Liver (tissue), 3 donors: ENCODE measurements around the gene IL1A.

Experiments
- GABPA ChIP-seq, 2 donors: IDR thresholded peaks in 1 of 2; conservative IDR thresholded peaks in 1 of 2; 2 replicates each; pipeline ENCODE4 v1.6.1; 2016; ENCODE audit warnings: antibody characterized with exemption in 2 of 2, mild to moderate bottlenecking in 1 of 2, moderate library complexity in 1 of 2
- JUND ChIP-seq, 2 donors: IDR thresholded peaks; 2 replicates each; pipeline ENCODE4 v1.6.1; 2016; ENCODE audit warnings: antibody characterized with exemption in 2 of 2
- RAD21 ChIP-seq, 2 donors: IDR thresholded peaks; 2 replicates each; pipeline ENCODE4 v1.6.1; 2016; ENCODE audit warnings: antibody characterized with exemption in 2 of 2, mild to moderate bottlenecking in 2 of 2
- RXRA ChIP-seq, 2 donors: IDR thresholded peaks; 2 replicates each; pipeline ENCODE4 v1.6.1; 2017 to 2018; ENCODE audit warnings: antibody characterized with exemption in 2 of 2, mild to moderate bottlenecking in 1 of 2
- SP1 ChIP-seq: IDR thresholded peaks from 2 replicates; pipeline ENCODE4 v1.6.1; 2018; ENCODE audit warnings: antibody characterized with exemption, mild to moderate bottlenecking
- TAF1 ChIP-seq: conservative IDR thresholded peaks from 2 replicates; pipeline ENCODE4 v1.6.1; 2016; ENCODE audit warnings: antibody characterized with exemption, mild to moderate bottlenecking
- YY1 ChIP-seq: IDR thresholded peaks from 2 replicates; pipeline ENCODE4 v1.6.1; 2016; ENCODE audit warnings: antibody characterized with exemption, mild to moderate bottlenecking
- TF ChIP-seq, protein P1 (sequence below): fragments of 150-350 bp; IDR thresholded peaks from 2 replicates; pipeline ENCODE4 v1.5.1; 2017; ENCODE audit warnings: improper control_type of control experiment, low read depth, low read length; ENCODE audit not compliant: missing input control
- TF ChIP-seq, protein P2 (sequence below): IDR thresholded peaks from 2 replicates; pipeline ENCODE4 v1.6.1; 2016; ENCODE audit warnings: antibody characterized with exemption
- TF ChIP-seq, protein P3 (sequence below): IDR thresholded peaks from 2 replicates; pipeline ENCODE4 v1.6.1; 2016; ENCODE audit warnings: antibody characterized with exemption, mild to moderate bottlenecking
- TF ChIP-seq, protein P4 (sequence below): IDR thresholded peaks from 2 replicates; pipeline ENCODE4 v1.6.1; 2016; ENCODE audit warnings: antibody characterized with exemption
- TF ChIP-seq, protein P5 (sequence below): IDR thresholded peaks from 2 replicates; pipeline ENCODE4 v1.6.1; 2016; ENCODE audit warnings: antibody characterized with exemption
- donor health status: healthy.
- donor health status: healthy.

DNA sequence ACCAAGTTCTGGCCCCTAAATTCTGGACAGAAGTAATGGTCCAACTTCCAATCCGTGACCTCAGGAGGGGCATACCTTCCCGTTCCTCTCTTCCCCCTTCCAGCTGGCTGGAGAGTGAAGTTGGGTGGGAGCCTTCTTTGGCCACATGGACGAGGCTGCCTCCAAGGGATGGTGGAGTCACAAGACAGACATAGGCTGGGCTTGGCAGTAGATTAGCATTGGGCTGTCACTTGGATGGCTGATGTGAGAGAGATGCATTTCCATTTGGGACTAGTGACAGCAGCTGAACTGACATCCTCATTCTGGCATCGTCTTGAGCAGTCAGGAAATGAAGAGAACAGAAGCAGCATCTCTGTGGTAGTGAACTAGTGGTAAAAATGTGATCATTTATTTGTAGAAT is 50.8 kb downstream of the IL1A start:
- TF ChIP-seq TAF1 = no peak
- TF ChIP-seq, protein P1, sequence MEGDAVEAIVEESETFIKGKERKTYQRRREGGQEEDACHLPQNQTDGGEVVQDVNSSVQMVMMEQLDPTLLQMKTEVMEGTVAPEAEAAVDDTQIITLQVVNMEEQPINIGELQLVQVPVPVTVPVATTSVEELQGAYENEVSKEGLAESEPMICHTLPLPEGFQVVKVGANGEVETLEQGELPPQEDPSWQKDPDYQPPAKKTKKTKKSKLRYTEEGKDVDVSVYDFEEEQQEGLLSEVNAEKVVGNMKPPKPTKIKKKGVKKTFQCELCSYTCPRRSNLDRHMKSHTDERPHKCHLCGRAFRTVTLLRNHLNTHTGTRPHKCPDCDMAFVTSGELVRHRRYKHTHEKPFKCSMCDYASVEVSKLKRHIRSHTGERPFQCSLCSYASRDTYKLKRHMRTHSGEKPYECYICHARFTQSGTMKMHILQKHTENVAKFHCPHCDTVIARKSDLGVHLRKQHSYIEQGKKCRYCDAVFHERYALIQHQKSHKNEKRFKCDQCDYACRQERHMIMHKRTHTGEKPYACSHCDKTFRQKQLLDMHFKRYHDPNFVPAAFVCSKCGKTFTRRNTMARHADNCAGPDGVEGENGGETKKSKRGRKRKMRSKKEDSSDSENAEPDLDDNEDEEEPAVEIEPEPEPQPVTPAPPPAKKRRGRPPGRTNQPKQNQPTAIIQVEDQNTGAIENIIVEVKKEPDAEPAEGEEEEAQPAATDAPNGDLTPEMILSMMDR = no peak
- TF ChIP-seq, protein P2, sequence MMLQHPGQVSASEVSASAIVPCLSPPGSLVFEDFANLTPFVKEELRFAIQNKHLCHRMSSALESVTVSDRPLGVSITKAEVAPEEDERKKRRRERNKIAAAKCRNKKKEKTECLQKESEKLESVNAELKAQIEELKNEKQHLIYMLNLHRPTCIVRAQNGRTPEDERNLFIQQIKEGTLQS = no peak
- TF ChIP-seq, protein P3, sequence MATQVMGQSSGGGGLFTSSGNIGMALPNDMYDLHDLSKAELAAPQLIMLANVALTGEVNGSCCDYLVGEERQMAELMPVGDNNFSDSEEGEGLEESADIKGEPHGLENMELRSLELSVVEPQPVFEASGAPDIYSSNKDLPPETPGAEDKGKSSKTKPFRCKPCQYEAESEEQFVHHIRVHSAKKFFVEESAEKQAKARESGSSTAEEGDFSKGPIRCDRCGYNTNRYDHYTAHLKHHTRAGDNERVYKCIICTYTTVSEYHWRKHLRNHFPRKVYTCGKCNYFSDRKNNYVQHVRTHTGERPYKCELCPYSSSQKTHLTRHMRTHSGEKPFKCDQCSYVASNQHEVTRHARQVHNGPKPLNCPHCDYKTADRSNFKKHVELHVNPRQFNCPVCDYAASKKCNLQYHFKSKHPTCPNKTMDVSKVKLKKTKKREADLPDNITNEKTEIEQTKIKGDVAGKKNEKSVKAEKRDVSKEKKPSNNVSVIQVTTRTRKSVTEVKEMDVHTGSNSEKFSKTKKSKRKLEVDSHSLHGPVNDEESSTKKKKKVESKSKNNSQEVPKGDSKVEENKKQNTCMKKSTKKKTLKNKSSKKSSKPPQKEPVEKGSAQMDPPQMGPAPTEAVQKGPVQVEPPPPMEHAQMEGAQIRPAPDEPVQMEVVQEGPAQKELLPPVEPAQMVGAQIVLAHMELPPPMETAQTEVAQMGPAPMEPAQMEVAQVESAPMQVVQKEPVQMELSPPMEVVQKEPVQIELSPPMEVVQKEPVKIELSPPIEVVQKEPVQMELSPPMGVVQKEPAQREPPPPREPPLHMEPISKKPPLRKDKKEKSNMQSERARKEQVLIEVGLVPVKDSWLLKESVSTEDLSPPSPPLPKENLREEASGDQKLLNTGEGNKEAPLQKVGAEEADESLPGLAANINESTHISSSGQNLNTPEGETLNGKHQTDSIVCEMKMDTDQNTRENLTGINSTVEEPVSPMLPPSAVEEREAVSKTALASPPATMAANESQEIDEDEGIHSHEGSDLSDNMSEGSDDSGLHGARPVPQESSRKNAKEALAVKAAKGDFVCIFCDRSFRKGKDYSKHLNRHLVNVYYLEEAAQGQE = no peak
- no peak for TF ChIP-seq RAD21 (IDR thresholded peaks at IDR 0.05)
- no peak for TF ChIP-seq JUND (IDR thresholded peaks at IDR 0.05)
- TF ChIP-seq, protein P4, sequence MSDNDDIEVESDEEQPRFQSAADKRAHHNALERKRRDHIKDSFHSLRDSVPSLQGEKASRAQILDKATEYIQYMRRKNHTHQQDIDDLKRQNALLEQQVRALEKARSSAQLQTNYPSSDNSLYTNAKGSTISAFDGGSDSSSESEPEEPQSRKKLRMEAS = no peak
- no peak for TF ChIP-seq RXRA (IDR thresholded peaks at IDR 0.05)
- no peak for TF ChIP-seq SP1
- no peak for TF ChIP-seq YY1
- no peak for TF ChIP-seq GABPA (IDR thresholded peaks at IDR 0.05 in 1 of 2, conservative IDR thresholded peaks at IDR 0.05 in 1 of 2)
- TF ChIP-seq, protein P5, sequence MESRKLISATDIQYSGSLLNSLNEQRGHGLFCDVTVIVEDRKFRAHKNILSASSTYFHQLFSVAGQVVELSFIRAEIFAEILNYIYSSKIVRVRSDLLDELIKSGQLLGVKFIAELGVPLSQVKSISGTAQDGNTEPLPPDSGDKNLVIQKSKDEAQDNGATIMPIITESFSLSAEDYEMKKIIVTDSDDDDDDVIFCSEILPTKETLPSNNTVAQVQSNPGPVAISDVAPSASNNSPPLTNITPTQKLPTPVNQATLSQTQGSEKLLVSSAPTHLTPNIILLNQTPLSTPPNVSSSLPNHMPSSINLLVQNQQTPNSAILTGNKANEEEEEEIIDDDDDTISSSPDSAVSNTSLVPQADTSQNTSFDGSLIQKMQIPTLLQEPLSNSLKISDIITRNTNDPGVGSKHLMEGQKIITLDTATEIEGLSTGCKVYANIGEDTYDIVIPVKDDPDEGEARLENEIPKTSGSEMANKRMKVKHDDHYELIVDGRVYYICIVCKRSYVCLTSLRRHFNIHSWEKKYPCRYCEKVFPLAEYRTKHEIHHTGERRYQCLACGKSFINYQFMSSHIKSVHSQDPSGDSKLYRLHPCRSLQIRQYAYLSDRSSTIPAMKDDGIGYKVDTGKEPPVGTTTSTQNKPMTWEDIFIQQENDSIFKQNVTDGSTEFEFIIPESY = no peak
